Nucleus accumbens (tissue), 56 donors: Measurements from ENCODE around the gene C6orf15.

Source experiments
- DNase-seq, 56 donors: peaks; one replicate each; lab custom pipeline; 2025; lab: John Stamatoyannopoulos, UW

C6orf15 gene

DNA sequence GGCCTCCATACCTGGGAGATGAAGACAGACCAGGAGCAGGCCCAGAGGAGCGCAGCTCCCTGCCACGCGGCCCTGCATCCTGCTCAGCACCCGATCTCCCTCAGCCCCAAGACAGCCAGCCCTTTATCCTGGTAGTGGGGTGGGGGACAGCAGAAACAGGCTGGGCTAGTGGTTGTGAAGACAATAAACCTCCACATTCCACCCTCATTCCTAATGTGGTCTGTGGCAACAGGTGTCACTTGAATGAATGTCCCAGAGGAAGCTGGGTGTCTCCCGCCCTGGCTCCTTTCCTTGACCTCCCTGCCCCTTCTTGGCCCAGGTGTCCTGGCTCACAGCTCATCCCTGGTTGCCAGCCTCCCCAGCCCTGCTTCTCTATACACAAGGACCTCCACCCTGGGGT, at the start of gene C6orf15:
C6orf15 (minus strand) TSS at position 98 of the 400 bp plus-strand sequence; CDS start at position 78, 20 bp downstream.
- no peak for DNase-seq

DNA sequence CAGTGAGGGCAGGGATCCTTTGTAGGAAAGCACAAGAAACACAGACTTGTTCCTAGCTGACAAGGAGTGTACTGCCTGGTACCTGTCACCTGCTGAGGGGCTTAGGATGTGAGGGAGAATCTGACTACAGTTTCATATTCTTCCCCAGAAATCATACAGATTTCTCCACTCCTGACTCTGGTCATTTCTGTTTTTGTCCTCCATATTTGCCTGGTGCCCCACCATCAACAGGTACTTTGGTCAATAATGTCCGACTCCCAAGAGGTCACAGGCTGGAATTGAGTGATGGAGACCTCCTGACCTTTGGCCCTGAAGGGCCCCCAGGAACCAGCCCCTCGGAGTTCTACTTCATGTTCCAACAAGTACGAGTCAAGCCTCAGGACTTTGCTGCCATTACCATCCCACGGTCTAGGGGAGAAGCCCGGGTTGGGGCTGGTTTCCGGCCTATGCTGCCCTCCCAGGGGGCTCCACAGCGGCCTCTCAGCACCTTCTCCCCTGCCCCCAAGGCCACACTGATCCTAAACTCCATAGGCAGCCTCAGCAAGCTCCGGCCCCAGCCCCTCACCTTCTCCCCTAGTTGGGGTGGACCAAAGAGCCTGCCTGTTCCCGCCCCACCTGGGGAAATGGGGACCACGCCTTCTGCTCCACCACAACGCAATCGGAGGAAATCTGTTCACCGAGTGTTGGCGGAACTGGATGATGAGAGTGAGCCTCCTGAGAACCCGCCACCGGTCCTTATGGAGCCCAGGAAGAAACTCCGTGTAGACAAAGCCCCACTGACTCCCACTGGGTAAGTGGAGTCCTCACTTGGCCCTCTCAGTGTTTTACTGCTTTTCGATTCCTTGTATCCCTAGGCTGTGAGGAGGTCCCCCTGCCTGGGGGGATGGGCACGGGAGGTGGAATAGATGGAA, 49.1 kb upstream of the C6orf15 start:
- DNase-seq: no peak

DNA sequence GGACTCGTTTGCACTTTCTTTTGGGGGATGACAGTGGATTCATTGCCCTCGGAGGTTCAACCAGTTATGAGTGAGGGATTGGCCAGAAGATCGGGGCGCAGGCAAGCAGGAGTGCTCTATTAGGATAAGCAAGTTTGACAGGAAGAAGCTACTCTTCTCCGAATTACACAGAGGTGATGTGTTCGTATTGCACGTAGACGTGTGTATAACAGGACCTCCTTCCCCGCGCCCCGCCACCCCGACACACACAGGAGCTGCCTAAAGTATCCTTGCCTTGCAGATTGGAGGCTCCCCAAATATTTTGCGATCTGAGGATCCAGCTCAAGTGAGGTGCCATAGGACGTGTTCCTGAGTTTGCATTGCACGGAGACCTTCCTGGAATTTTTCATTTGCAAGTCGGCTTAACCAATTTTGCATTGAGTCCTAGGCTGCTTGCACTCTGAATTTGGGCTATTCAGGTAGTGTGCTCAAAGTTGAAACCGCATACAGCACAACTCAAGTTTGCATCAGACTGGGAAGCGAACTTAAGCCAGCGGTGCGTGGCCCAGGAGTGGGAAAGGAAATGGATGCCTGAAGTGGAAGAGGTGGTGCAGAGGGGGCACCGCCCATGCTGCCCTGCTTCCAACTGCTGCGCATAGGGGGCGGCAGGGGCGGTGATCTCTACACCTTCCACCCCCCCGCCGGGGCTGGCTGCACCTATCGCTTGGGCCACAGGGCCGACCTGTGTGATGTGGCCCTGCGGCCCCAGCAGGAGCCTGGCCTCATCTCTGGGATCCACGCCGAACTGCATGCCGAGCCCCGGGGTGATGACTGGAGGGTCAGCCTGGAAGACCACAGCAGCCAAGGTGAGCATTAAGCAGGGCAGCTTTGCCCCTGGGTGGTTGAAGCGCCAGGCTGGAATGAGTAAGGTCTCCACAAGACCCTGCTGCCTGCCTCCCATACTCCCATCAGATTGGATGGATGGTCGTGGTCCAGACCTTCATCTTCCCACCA, 46.8 kb upstream of the C6orf15 start:
- no peak for DNase-seq

DNA sequence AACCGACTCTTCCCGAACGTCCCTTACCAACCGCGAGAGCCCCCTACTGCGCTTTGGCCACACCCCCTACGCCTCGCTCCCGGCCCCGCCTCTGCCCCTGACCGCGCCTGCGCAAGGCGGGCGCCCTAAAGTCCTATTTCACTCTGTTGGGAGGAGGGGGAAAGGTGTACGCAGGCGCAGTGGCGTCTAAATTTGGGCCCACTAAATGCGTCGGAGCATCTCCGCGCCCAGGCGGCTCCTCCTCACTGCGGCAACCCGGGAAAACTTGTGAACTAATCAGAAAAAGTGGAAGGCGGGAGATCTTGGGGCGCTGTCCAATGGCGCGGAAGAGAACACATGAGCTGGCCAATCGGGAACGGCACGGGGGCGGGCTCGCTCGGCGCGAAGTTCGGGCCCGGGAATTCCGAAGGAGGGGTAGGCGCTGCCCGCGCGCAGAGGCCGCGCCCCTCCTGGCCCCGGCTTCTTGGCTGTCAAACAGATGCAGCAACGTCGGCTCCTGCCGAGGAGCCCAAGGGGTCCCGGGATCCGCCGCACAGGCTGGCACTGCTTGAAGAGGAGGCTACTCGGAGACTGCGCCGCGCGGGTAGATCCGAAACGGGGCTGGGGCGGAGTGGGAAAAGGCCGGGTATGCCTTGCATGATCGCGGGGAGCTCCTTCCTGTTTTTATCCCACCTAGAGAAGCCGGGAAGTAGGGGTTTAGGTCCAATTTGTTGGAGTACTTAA, 45.9 kb upstream of the C6orf15 start, which contains the start of gene TCF19:
TCF19 (plus strand) TSS at position 450 of the 723 bp plus-strand sequence. CDS start 881 bp downstream, outside the sequence.
- peak; percentile 81 to 99 (median 95) for DNase-seq

DNA sequence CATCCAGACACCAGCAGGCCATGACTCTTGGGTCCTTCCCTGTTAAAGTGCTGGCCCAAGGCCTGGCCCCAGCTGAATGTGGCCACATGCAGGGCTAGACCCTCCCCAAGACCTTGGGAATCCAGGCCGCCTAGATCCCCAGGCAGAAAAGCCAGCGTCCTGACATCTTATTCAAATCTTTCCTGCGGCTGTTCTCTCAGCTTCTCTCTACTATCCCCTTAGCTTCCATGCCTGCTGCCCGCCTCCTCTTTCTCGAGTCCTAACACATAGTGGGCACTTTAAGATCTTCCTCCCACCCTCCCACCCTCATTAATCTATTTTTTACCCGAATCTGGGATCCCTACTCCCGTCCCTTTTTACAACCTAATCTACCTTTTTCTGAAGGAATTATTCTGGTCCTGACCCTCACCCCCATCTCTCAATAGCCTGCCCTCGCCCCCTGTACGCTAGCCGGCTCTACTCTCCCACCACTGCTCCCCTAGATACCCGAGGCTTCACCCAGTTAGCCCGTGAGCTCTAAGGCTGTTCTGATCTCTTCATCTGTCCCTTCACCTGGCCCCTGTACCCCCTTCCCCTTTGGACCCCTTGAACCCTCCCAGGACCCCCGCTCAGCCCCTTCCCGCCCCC, 45.3 kb upstream of the C6orf15 start, which contains the start of gene CCHCR1:
CCHCR1 (minus strand) TSS at position 290 of the 627 bp plus-strand sequence; CDS start at position 88, 202 bp downstream.
- peak in 1 of 56 donors; percentile 7 for DNase-seq

DNA sequence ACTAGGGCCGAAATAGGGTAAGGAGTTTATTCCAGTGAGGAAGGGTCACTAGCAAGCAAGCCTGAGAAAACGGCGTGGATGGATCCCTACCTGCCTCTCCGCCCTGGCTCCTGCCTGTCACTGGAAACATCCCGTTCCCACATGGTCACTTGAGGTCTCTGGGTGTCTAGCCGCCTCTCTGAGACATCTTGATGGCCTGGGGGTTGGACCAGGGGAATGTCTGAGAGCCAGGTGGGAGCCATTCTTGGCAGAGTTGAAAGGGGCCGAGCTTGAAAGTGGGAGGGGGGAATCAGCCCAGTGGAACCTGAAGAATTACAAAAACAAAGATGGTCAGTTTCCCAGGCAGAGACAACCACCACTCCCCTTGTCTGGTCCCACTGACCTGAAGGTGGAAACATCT, 44.3 kb upstream of the C6orf15 start:
- no peak for DNase-seq

DNA sequence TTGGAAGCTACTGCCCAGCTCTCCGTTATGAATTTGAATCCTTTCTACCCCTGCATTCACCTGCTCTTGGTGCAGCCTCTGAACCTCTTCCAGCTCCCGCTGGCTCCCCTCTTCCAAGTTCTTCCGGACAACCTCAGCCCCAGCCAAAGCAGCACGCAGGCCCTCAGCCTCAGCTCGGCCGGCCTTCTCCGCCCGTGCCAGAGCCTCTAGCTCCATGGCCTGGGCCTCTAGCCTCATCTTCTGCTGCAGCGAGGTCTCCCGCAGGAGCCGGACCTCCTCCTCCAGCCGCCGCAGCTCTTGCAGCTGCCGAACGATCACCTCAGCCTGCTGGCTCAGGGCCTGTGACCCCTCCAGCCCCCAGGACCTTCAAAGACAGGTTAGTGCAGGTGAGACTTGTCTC, 42.1 kb upstream of the C6orf15 start:
- no peak for DNase-seq

DNA sequence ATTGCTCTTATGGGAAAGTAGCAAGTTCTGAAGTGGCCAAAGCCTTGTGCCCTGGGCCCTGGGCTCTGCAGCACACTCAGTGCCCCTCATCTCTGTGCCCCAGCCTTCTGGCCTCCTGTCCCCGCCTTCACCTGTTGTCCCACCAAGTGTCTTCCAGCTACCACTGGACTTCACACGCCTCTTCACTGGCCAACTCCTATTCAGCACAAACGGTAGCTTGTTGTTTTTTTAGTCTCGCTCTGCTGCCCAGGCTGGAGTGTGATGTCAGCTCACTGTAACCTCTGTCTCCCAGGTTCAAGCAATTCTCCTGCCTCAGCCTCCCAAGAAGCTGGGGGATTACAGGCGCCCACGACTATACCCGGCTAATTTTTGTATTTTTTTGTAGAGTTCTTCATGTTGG, 40.4 kb upstream of the C6orf15 start:
- DNase-seq: no peak

DNA sequence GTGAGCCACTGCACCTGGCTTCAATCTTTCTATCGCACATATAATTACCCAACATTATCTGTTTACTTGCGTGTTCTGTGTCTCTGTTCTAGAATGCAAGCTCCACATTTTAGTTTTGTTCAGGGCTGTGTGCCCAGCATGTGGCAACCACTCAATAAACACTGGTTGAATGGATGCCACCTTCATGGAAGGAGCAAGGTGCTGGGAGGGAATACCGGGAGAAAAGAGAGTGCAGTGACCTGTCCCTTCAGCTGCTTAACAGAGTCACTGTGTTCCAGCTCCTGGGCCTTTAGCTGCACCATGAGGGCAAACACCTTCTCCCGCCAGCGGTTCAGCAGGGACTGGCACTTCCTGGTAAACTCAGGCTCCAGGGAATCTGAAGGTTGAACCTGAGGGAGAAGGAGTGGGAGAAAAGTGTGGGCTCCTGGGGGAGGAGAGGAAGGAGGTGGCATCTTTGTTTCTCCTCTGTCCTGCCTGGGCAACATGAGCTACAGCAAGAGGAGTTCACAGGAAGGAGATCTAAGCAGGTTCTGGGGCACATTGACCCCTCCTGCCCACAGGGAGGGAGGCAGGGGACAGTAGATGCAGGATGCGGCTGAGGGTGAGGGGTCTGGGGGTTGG, 37.6 kb upstream of the C6orf15 start:
- no peak for DNase-seq

DNA sequence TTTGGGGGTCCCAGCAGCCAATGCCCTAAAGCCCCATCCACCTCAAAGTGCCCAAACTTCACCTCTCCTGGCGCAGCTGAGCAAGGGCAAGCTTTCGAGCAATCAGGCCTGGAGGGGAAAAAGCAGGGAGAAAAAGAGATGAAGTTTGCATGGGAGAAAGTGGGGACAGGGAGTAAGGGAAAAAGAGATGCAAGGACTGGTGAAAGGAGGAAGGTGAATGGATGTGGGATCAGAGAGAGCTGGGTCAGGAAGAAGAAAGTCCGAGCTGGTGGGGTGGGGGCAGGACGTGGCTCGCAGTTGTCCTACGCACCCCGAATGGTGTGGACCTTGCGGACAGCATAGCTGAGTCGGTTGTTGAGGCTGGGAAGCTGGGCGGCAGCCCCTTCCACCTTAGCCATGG, 33.0 kb upstream of the C6orf15 start:
- no peak for DNase-seq

DNA sequence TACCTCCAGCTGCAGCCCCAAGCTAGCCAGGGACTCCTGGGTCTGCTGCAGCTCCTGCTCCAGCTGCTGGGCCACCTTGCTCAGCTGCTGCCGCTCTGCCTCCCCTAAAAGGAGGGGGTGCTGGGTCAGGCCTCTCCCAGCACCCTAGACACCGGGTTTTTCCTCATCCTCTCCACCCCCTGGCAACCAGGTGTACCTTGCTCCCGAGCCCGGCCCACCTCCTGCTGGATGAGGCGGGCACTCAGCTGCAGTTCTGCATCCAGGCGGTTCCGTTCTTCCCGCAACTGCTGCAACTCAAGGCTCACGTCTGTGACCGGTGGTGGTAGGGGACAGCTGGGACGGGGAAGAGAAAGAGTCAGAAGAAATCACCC, 32.6 kb upstream of the C6orf15 start:
- no peak for DNase-seq

DNA sequence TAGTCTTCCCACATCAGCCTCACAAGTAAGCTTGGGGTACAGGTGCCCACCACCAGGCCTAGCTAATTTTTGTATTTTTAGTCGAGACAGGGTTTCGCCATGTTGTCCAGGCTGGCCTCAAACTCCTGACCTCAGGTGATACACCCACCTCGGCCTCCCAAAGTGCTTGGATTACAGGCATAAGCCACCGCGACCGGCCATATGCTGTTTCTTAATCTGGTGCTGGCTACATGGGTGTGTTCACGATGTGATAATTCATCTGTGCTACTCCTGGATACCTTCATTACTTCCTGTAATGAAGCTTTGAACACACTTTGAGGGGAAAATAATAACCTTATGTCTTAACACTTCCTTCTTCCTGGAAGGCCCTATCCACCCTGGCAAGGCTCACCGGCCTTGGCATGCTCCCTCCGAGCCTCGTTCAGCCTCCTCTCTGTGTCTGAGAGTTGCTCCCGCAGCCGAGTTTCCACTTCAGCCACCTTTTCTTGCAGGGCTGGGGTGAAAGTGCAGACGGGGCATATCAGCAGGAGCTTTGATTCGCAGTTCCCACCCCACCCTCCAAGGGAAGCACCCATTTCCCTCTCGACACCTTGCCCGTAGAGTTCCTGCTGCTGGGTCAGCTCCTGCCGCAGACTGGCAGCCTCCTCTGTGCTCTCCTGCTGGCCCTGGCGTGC, 32.1 kb upstream of the C6orf15 start:
- DNase-seq: no peak

DNA sequence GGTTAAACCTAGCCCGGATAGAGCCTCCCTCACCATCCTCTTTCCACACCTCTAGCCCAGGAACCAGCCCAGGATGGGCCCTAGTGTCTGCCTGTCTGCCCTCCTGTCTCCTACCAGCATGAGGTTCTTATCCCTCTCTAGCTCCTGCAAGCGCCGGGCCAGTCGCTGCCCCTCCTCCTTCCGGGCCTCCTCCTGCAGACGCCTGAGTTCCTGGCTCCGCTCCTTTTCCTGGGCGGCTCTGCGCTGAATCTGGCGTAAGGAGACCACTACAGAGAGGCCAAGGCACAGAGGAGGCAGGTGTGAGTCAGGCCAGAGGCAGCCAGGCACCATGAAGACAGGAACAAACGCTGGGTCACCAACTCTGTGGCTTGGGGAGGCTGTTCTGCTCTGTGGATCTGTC, 30.8 kb upstream of the C6orf15 start:
- no peak for DNase-seq

DNA sequence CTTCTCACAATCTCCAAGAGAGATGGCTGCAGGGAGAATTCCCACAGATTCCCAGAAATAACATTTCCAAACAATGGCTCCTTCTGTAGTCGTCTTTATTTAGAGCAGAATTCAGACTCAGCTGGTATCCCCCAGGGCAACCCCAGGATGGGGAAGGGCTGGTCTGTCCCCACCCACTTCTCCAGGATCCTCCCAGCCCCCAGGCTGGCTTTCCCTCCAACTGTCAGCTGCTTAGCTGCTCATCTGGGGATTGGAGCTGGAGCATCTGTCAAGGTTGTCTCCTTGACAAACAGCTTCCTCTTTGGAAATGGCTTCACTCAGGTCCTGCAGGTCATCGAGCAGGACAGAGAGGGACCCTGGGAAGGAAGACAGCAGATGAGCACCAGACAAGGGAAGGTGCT, 30.0 kb upstream of the C6orf15 start:
- DNase-seq: no peak

DNA sequence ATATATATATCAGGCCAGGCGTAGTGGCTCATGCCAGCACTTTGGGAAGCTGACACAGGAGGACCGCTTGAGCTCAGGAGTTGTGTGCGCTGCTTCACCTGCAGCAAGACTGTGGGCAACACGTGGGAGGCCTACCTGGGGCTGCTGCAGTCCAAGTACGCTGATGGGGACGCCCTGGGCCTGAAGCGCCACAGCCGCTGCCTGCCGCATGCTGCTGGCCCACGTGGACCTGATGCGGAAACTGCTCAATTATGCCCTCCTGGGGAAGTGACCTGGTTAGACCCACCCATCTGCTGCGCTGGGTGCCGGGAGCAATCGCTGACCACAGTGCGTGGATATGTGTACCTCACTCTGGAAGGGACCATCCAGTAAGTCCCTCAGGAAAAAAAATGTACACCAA, 28.3 kb upstream of the C6orf15 start:
- DNase-seq: no peak

DNA sequence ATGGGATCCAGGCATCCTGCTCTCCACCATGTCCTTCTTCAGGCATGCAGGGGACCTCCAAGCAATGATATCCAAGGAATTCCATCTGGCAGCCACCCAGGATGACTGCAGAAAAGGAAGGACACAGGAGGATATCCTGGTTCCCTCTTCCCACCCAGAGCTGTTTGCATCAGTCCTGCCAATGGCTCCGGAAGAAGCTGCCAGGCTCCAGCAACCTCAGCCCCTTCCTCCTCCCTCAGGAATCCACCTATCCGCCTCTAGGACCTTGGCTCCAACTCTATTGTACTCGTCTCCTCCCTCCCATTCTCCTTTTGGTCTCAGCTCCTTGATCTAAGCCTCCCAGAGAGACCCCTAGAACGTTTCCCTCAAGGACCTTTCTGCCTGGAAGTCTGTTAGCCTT, 27.2 kb upstream of the C6orf15 start:
- no peak for DNase-seq

DNA sequence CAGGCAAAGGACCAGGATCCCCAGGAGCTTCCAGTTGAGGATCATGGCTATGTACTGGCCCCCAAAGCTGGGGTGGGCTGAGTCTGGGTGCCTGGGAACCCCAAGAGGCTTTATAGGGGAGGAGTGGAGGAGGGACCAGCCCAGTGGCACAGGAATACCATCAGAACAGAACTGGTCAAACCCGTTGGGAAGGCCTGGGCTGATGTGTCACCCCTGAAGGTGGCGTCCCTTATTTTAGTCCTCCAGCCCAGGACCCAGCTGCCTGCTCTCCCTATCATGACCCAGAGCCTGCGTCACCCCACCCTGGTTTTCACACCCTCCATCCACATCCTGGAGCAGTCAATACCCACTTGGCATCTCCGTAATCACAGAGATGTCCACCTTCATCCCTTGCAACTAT, 26.6 kb upstream of the C6orf15 start, which contains the start of gene PSORS1C2:
PSORS1C2 (minus strand) TSS at position 85 of the 400 bp plus-strand sequence; CDS start at position 45, 40 bp downstream.
- no peak for DNase-seq

DNA sequence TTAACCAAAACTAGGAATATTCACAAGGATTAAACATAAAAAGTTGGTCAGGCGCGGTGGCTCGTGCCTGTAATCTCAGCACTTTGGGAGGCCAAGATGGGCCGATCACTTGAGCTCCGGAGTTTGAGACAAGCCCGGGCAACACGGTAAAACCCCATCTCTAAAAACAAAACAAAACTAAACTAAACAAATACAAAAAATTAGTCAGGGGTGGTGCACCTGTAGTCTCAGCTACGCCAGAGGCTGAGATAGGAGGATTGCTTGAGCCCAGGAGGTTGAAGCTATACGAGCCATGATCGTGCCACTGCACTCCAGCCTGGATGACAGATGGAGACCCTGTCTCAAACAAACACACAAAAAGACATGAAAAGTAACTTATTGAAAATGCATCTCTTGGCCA, 23.3 kb upstream of the C6orf15 start:
- DNase-seq: no peak

DNA sequence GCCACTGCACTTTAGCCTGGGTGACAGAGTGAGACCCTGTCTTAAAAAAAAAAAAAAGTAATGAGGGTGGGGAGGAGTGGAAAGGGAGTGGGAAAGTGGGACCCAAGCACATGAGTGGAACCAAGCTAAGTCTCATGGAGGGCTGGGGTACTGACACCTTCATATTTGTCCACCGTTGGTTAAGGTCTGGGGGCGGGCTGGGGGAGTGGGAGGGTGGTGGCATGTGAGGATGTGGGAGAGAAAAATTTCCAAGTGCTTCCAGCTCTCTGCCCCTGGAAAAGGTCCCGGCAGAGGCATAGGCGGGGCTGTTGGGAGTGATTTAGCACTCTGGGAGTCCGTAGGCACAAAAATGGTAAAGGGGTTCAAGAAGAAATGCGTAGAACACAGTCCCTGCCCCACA, 20.4 kb upstream of the C6orf15 start:
- no peak for DNase-seq
